ENCODE data around the gene SCMH1.

GRCh38 chr1:40997096-40997495 lies 245.0 kb downstream of the SCMH1 start:
- TF ChIP-seq CTCF (IDR thresholded peaks at IDR 0.05; ENCODE audit: low read depth, low read length, poor library complexity, severe bottlenecking) (no peak), EZH2phosphoT487 (IDR thresholded peaks at IDR 0.05; ENCODE audit: borderline replicate concordance, low read length) (no peak)
